Nephron (organoid): ENCODE results near the gene HOXD12.

ENCODE experiments used
- H3K27ac Mint-ChIP-seq, 3 experiments: 2 replicates each; pipeline ENCODE4 v1.8.0; 2020; ENCODE audit warnings: mixed read lengths in 3 of 3, mild to moderate bottlenecking in 2 of 3, moderate library complexity in 1 of 3
- H3K27me3 Mint-ChIP-seq: 2 replicates; pipeline ENCODE4 v1.8.0; 2021; ENCODE audit warnings: low read depth, mild to moderate bottlenecking, moderate library complexity, mixed read lengths
- H3K36me3 Mint-ChIP-seq: 2 replicates; pipeline ENCODE4 v1.8.0; 2020; ENCODE audit warnings: low read depth, mixed read lengths
- H3K4me1 Mint-ChIP-seq: 2 replicates; pipeline ENCODE4 v1.8.0; 2020; ENCODE audit warnings: mixed read lengths
- H3K4me3 Mint-ChIP-seq, 3 experiments: 2 replicates each; pipeline ENCODE4 v1.8.0; 2020; ENCODE audit warnings: mild to moderate bottlenecking in 3 of 3, mixed read lengths in 3 of 3, moderate library complexity in 2 of 3
- H3K9me3 Mint-ChIP-seq: 2 replicates; pipeline ENCODE4 v1.8.0; 2020; ENCODE audit warnings: mixed read lengths
- TF ChIP-seq, protein P1 (sequence below), 3 experiments: fragments of 200-600 bp; sonication (generic); IDR thresholded peaks; one replicate each; pipeline ENCODE4 v1.5.0; 2021; ENCODE audit warnings: antibody characterized with exemption in 3 of 3; ENCODE audit not compliant: unreplicated experiment in 3 of 3

HOXD12 gene

DNA sequence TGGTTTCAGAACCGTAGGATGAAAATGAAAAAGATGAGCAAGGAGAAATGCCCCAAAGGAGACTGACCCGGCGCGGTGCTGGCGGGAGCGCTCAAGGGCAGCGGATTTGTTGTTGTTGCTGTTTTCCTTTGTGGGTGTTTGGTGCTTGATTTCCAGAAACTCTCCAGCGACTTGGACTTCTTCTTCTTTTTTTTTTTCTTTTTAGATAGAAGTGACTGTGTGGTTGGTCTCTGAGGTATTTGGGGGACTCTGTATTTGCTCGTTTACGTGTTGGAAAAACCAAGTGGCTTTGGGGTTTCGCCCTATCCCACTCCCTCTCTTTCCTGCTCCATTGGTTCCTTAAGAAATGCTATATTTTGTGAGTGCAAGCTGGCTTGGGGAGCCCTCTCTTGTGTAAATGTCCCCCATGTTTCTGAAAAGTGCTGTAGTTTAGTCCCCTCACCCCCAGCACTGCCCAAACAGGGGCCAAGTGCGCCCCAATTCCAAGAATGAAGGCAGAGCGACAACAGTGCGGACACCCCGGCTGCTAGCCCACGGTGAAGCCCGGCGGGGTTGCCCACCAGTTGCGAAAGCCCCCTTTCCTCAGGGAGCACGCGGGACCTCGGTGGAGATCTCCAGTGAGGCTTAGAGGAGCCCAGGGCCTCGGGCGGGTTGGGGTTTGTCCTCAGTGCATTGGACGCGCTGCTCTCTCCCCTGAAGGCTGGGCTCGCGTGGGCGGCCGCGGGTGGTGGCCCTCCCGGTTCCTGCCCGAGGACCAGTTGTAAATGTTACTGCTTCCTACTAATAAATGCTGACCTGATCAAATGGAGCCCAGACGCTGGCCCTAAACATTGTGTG, 24.7 kb downstream of the HOXD12 start:
- H3K36me3 Mint-ChIP-seq: peaks cover 41% of the 10 kb centered on the region
- H3K27ac Mint-ChIP-seq: peak overlapping the region; percentile 99 to 100 (median 99)
- peaks cover 61% of the 10 kb centered on the region for H3K27me3 Mint-ChIP-seq
- no peaks in the 10 kb centered on the region for H3K9me3 Mint-ChIP-seq
- TF ChIP-seq, protein P1, sequence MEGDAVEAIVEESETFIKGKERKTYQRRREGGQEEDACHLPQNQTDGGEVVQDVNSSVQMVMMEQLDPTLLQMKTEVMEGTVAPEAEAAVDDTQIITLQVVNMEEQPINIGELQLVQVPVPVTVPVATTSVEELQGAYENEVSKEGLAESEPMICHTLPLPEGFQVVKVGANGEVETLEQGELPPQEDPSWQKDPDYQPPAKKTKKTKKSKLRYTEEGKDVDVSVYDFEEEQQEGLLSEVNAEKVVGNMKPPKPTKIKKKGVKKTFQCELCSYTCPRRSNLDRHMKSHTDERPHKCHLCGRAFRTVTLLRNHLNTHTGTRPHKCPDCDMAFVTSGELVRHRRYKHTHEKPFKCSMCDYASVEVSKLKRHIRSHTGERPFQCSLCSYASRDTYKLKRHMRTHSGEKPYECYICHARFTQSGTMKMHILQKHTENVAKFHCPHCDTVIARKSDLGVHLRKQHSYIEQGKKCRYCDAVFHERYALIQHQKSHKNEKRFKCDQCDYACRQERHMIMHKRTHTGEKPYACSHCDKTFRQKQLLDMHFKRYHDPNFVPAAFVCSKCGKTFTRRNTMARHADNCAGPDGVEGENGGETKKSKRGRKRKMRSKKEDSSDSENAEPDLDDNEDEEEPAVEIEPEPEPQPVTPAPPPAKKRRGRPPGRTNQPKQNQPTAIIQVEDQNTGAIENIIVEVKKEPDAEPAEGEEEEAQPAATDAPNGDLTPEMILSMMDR (IDR thresholded peaks at IDR 0.05; ENCODE audit: unreplicated experiment in 3 of 3): no peak
- peak overlapping the region; percentile 91 to 95 (median 92) for H3K4me3 Mint-ChIP-seq
- peaks cover 66% of the 10 kb centered on the region for H3K4me1 Mint-ChIP-seq

DNA sequence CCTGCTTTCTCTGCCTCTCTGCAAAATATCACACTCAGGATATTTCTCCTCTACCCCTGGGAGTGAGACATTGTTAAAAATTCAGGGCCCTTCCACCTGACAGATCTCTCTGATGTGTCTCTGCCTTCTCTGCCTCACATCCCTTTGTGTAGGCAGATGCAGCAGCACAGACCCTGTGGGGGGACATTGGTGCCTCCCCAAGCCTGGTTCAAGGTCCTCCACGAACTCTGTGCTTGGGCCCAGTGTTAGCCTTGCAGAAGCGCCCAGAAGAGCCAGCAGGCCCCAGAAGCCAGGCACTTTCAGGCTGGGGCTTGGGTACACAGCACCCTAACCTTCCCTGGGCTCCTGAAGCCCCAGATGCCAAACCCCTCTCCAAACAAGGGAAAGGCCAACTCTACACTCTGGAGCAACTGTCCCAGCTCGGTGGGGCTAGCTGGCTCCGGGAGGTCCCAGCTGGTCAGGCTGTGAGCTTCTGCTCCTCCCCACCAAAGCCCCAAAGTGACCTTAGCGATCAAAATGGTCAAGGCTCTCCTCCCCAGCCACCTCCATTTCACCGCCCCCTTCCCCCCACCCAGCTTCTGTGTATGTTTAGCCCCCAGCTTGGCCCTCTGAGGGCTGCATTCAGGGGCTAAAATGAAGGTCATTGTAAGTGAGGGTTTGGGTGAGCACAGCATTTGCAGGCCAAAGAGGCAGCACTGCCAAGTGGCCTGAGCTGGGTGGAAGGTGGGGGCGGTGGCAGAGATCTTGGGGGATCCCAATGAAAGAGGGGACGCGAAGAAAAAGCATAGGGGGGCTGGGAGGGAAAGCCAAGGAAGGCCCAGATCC, 25.6 kb downstream of the HOXD12 start:
- TF ChIP-seq, protein P1 (IDR thresholded peaks at IDR 0.05; ENCODE audit: unreplicated experiment in 3 of 3): no peak
- H3K36me3 Mint-ChIP-seq: peaks cover 35% of the 10 kb centered on the region
- H3K27me3 Mint-ChIP-seq: peaks cover 53% of the 10 kb centered on the region
- peak overlapping the region; percentile 99 to 100 (median 99) for H3K27ac Mint-ChIP-seq
- H3K4me3 Mint-ChIP-seq: peak overlapping the region; percentile 91 to 95 (median 92)
- H3K9me3 Mint-ChIP-seq: no peaks in the 10 kb centered on the region
- H3K4me1 Mint-ChIP-seq: peaks cover 60% of the 10 kb centered on the region

DNA sequence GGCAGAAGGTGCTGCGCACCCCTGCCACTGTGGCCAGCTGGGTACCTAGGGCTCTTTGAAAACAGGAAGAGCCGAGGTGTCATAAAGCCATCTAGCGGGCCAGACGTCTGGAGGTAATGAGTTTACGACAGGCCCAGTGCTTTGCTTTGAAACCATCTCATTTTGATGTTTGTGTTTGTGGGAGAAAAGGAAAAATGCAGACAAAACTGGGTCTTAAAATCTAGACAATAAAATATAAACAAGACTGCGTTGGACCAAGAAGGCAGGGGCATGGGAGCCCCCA, 26.1 kb downstream of the HOXD12 start:
- Mint-ChIP-seq H3K36me3 (peaks cover 29% of the 10 kb centered on the region), H3K9me3 (no peaks in the 10 kb centered on the region), H3K27ac (peak overlapping the region; percentile 99 to 100 (median 99)), H3K4me3 (peak overlapping the region; percentile 91 to 95 (median 92)), H3K4me1 (peaks cover 55% of the 10 kb centered on the region), H3K27me3 (peaks cover 49% of the 10 kb centered on the region)
- TF ChIP-seq, protein P1 (IDR thresholded peaks at IDR 0.05; ENCODE audit: unreplicated experiment in 3 of 3): no peak

DNA sequence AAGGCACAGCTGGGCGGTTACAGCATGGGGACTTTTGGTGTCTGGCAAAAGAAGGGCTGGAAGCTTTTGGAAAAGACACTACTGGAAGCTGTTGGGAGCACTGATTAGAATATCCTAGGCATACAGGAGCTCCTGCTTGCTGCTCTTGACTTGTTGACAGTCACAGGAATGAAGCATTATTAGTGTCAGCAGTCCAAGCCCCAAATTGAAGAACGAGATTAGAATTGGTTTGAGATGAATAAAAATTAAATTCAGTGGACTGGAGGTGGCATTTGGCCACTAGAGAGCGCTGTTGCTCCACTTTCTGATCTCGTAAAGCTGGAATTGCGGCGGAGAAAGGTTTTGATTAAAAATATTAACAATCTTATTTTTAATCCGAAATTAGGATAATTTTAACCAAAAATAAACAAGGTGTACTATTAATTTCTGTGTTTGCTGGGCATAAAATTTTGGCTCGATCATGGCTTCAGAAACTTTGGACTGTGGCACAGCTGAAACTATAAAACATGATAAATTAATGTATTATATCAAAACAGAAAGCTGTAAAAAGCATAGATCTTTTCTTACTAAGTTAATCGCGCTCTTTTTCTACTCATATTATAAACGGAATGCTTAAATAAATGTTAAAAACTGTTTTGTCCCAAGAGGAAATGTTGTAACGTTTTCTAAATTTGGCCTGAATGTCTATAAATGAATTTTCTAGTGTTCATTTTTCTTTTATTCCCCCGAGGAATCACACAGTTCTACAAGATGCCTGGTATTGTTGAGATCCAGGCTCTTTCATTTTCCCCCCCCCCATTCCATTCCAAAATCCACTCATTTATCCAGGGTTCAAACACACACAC, 27.6 kb downstream of the HOXD12 start:
- H3K27ac Mint-ChIP-seq: peak overlapping the region; percentile 99 to 100 (median 99)

DNA sequence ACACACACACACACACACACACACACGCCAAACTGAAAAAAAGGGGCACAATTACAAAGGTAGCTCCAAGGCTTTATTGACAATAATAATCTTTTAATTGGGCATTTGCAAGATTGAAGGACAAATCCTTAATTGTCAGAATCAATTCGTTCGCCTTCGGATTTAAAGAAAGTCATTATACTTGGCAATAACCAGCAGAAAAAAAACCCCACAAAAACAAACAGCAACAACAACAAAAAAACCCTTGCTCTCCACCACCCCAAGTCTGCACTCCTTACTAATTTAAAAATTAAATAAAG, 28.1 kb downstream of the HOXD12 start:
- peaks cover 46% of the 10 kb centered on the region for H3K27me3 Mint-ChIP-seq
- peak overlapping the region; percentile 99 to 100 (median 99) for H3K27ac Mint-ChIP-seq

More for the DNA sequence above, 27.6 kb downstream of the HOXD12 start:
- Mint-ChIP-seq H3K9me3 (no peaks in the 10 kb centered on the region), H3K4me1 (peaks cover 52% of the 10 kb centered on the region), H3K27me3 (peaks cover 43% of the 10 kb centered on the region), H3K36me3 (peaks cover 31% of the 10 kb centered on the region), H3K4me3 (peak overlapping the region; percentile 91 to 98 (median 95))
- TF ChIP-seq, protein P1 (IDR thresholded peaks at IDR 0.05; ENCODE audit: unreplicated experiment in 3 of 3): peak; percentile 86 to 94 (median 88)

More for the DNA sequence above, 28.1 kb downstream of the HOXD12 start:
- H3K36me3 Mint-ChIP-seq: peaks cover 35% of the 10 kb centered on the region
- TF ChIP-seq, protein P1 (IDR thresholded peaks at IDR 0.05; ENCODE audit: unreplicated experiment in 3 of 3): no peak
- no peaks in the 10 kb centered on the region for H3K9me3 Mint-ChIP-seq
- H3K4me1 Mint-ChIP-seq: peaks cover 56% of the 10 kb centered on the region
- H3K4me3 Mint-ChIP-seq: peak overlapping the region; percentile 91 to 98 (median 95)
